ENCODE measurements around the gene BICC1. TPM values are rescaled to one million over a fixed set of nuclear protein-coding genes. Genes with fewer than 3 reads are reported as not detected.

BICC1 gene
- total and polyA plus RNA-seq, 2 of the 8 experiments (the other 6 are each of a cell fraction or from before 2014, with no cell fraction given): 0.20 to 0.73 TPM

DNA sequence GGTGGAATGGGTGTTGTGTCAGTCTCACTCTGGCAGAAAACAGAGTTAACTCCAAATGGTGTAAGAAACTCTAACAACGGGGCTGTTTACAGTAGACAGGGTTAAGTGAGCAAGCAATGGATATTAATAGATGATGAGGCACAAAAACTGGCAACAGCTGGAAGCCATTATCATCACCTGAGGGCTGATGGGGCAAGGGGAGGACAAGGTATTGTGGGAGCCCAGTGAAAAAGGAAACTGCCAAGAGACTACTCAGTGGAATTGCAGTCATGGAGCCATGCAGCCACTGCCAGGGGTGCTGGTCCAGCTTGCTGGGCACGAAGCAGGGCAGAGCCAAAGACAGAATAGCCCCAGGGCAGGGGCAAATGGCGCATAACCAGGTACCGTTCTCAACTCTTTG lies 260.7 kb downstream of the BICC1 start:
- no peak overlapping the region for H2BK20ac ChIP-seq (ENCODE audit: low read length)
- 94% methylated on average over 4 of the region's 4 CpGs; no CpG with 5 or more reads in 1 of the 2 experiments for WGBS, 2 experiments (ENCODE audit: extremely low coverage in 1 of 2, insufficient coverage in 1 of 2, insufficient read length in 1 of 2, insufficient replicate concordance in 2 of 2, low coverage in 1 of 2, low lambda C conversion rate in 2 of 2, missing lambda C conversion rate in 1 of 2)
- no peak overlapping the region for H3K4me2 ChIP-seq (ENCODE audit: insufficient read depth in 1 of 2, low read depth in 2 of 2, low read length in 2 of 2)
- H3K27me3 ChIP-seq (replicated peaks in 1 of 4; ENCODE audit: control insufficient read depth in 3 of 4, extremely low read depth in 1 of 4, insufficient read depth in 3 of 4, low read length in 3 of 4): no peaks in the 10 kb centered on the region
- CTCF ChIA-PET (ENCODE audit: partially characterized antibody): no interaction called here
- no peaks in the 10 kb centered on the region for H3K36me3 ChIP-seq (ENCODE audit: control insufficient read depth in 2 of 4, insufficient read depth in 4 of 4, low read length in 3 of 4)
- H3K4ac ChIP-seq (replicated peaks; ENCODE audit: insufficient read length, low read depth, low read length): no peak overlapping the region
- no peaks in the 10 kb centered on the region for H3K79me2 ChIP-seq (ENCODE audit: control insufficient read depth in 1 of 2, insufficient read depth in 2 of 2, low read length in 2 of 2)
- no peak overlapping the region for H3K23ac ChIP-seq (ENCODE audit: insufficient read length)
- H2AK5ac ChIP-seq (ENCODE audit: low read depth, low read length): no peak overlapping the region
- no peaks in the 10 kb centered on the region for H3K9me3 ChIP-seq (ENCODE audit: insufficient read depth in 2 of 2, low read depth in 1 of 2, low read length in 1 of 2)
- no peak overlapping the region for H4K5ac ChIP-seq (ENCODE audit: insufficient read length, low read depth, low read length)
- POLR2A ChIA-PET (ENCODE audit: partially characterized antibody): no interaction called here
- H3K18ac ChIP-seq (ENCODE audit: extremely low read depth, low read length): no peak overlapping the region
- no peaks in the 10 kb centered on the region for H3K23me2 ChIP-seq (ENCODE audit: low read depth, low read length)
- H3K56ac ChIP-seq (replicated peaks; ENCODE audit: insufficient read length, low read depth, low read length): no peak overlapping the region
- no peak overlapping the region for H4K91ac ChIP-seq (replicated peaks; ENCODE audit: insufficient read length, low read length)
- H2BK5ac ChIP-seq (ENCODE audit: low read depth, low read length): no peak overlapping the region
- DNase-seq (ENCODE audit: low read depth in 1 of 2, low spot score in 2 of 2) (no peak), FAIRE-seq (no peak)
- no peaks in the 10 kb centered on the region for H4K20me1 ChIP-seq (replicated peaks in 1 of 2; ENCODE audit: control insufficient read depth in 1 of 2, insufficient read depth in 2 of 2, low read length in 2 of 2)
- H2AFZ ChIP-seq (ENCODE audit: low read length): no peak overlapping the region
- no peaks in the 10 kb centered on the region for H3K4me1 ChIP-seq (replicated peaks in 1 of 4; ENCODE audit: control insufficient read depth in 3 of 4, insufficient read depth in 4 of 4, low read length in 3 of 4)
- H2BK15ac ChIP-seq (ENCODE audit: low read length): no peak overlapping the region
- H3K4me3 ChIP-seq (ENCODE audit: extremely low read depth in 1 of 4, insufficient read depth in 2 of 4, low read depth in 3 of 4, low read length in 4 of 4): no peak overlapping the region
- H2BK12ac ChIP-seq (ENCODE audit: low read depth, low read length): no peak overlapping the region
- no peak overlapping the region for H4K8ac ChIP-seq (ENCODE audit: extremely low read depth, insufficient read depth, low read length)
- H2BK120ac ChIP-seq (replicated peaks; ENCODE audit: low read depth, low read length): no peak overlapping the region
- H3K9ac ChIP-seq (replicated peaks in 1 of 4; ENCODE audit: extremely low read depth in 1 of 4, low read depth in 3 of 4, low read length in 3 of 4): no peak overlapping the region
- no peak overlapping the region for H3K14ac ChIP-seq (ENCODE audit: insufficient read length)
- TF ChIP-seq SRF (IDR thresholded peaks at IDR 0.05; ENCODE audit: low read depth, low read length) (no peak), RNF2 (IDR thresholded peaks at IDR 0.05; ENCODE audit: borderline replicate concordance, low read depth, low read length, missing control alignments, poor library complexity, severe bottlenecking) (no peak), EZH2 (IDR thresholded peaks at IDR 0.05; ENCODE audit: low read depth, low read length, severe bottlenecking) (no peak), TAF1 (IDR thresholded peaks at IDR 0.05; ENCODE audit: low read depth, low read length) (no peak), CHD2 (IDR thresholded peaks at IDR 0.05; ENCODE audit: low read length) (no peak), CTBP2 (IDR thresholded peaks at IDR 0.05; ENCODE audit: borderline replicate concordance, insufficient read depth, insufficient read length, low read length) (no peak), ZNF274 (IDR thresholded peaks at IDR 0.05; ENCODE audit: borderline replicate concordance, extremely low read depth, low read length) (no peak), JUN (IDR thresholded peaks at IDR 0.05; ENCODE audit: low read depth, low read length) (no peak), ASH2L (IDR thresholded peaks at IDR 0.05; ENCODE audit: low read length) (no peak), NRF1 (IDR thresholded peaks at IDR 0.05; ENCODE audit: low read depth, low read length) (no peak), POLR2A (IDR thresholded peaks at IDR 0.05; ENCODE audit: control extremely low read depth in 1 of 2, low read depth in 2 of 2, low read length in 2 of 2) (no peak)
- TF ChIP-seq, protein P1, sequence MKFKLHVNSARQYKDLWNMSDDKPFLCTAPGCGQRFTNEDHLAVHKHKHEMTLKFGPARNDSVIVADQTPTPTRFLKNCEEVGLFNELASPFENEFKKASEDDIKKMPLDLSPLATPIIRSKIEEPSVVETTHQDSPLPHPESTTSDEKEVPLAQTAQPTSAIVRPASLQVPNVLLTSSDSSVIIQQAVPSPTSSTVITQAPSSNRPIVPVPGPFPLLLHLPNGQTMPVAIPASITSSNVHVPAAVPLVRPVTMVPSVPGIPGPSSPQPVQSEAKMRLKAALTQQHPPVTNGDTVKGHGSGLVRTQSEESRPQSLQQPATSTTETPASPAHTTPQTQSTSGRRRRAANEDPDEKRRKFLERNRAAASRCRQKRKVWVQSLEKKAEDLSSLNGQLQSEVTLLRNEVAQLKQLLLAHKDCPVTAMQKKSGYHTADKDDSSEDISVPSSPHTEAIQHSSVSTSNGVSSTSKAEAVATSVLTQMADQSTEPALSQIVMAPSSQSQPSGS (IDR thresholded peaks at IDR 0.05; ENCODE audit: low read length): no peak
- no peaks in the 10 kb centered on the region for H3K79me1 ChIP-seq (ENCODE audit: low read depth, low read length)
- H3K27ac ChIP-seq (ENCODE audit: low read depth, low read length): no peak overlapping the region
